HT1080 (cell line): ENCODE results near the gene MYOM1. TPM values are rescaled to one million over a fixed set of nuclear protein-coding genes. Genes with fewer than 3 reads are reported as not detected.
"Not testable (repeated sequence)": the region's sequence is repeated elsewhere in the genome, so short reads cannot be mapped to it uniquely, and the experiment has no call there.

Experiments used
- DNase-seq: peaks from one replicate; pipeline ENCODE4 v3.0.0-alpha.2; 2015; ENCODE audit warnings: low read depth
- small RNA-seq: library from RNA; depleted of rRNA; stranded (forward); fragments of <200 nt; gene quantifications from one replicate; pipeline ENCODE3, GENCODE V24; 2014
- total RNA-seq: library from RNA; depleted of rRNA; stranded (reverse); fragments of >200 nt; shearing (Covaris generic); gene quantifications from 2 replicates; pipeline ENCODE4 v1.2.3, GENCODE V29; 2014; rRNA removed

Gene MYOM1
- total RNA-seq, 1 experiment from 2014 or later, result not detected

DNA sequence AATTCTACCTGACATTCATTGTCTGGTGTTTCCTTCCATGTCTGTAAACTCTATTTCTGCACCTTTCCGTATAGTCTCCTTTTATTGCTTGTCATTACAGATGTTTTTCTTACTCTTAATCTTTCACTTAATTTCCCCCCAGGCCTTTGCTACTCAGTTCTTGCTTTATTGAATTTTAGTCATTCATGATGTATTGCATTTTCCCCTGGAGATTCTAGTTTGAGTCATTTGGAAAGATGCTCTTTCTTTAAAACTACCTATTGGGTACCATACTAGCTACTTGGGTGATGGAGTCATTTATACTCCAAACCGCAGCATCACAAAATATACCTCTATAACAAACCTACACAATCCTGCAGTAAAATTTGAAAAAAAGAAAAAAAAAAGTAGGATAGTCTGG, 179.6 kb downstream of the MYOM1 start:
- DNase-seq, result no peak

DNA sequence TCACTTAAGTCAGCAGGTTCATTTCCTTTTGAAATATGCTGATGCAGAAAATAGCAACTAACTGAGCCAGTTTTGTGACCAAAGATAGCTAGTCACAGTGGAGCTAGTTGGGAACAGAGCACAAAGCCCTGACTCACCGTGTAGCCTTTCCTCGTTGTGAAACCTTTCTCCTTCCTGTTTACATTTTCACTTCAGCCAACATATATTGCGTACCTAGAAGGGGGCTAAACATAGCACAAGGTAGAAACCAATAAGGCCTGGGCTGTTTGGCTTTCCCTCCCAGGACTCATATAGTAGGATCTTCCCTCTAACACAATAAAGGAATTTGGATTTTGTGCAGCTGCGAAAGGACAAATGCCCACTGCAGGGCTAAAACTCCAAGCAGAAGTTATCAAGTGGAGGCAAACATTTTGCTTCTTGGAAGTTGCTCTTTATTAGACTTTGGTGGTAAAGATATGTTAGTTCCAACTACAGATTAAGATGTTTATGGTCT, 182.3 kb downstream of the MYOM1 start:
- DNase-seq, result peak; percentile 71

DNA sequence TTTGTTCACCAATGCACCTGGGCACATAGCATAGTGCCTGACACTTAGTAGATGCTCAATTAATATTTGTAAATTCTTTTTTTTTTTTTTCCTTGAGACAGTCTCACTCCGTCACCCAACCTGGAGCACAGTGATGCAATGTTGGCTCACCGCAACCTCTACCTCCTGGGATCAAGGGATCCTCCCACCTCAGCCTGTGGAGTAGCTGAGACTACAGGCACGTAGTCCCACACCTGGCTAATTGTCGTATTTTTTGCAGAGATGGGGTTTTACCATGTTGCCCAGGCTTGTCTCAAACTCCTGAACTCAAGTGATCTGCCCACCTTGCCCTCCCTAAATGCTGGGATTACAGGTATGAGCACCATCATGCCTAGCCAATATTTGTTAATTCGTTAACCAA, 183.7 kb downstream of the MYOM1 start:
- no peak for DNase-seq

DNA sequence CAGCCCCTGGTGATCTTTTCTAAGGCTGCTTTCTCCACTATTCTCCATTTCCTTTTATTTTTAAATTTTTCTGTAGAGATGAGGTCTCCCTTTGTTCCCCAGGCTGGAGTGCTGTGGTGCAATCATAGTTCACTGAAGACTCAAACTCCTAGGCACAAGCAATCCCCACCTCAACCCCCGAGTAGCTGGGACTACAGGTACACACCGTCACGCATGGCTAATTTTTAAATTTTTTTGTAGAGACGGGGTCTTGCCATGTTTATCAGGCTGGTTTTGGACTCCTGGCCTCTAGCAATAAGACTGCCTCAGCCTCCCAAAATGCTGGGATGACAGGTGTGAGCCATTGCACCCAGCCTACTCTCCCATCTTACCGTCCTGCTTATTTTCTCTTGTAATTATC, 184.1 kb downstream of the MYOM1 start:
- DNase-seq, result no peak

DNA sequence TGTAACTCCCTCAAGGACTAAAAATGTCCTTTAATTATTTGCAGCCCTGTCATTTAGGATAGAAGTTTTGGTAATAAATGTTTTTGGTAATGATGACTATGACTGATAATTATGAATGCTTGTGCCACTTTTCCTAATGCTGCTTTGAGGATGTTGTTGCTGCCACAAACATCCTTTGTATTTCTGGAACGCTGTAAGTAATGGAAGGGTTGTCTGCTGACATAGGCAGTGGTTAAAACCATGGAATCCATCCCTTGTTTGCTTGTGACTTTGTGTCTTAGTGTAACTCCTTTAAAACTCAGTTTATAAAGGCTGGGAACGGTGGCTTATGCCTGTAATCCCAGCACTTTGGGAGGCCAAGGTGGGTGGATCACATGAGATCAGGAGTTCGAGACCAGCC, 187.0 kb downstream of the MYOM1 start:
- no peak for DNase-seq

DNA sequence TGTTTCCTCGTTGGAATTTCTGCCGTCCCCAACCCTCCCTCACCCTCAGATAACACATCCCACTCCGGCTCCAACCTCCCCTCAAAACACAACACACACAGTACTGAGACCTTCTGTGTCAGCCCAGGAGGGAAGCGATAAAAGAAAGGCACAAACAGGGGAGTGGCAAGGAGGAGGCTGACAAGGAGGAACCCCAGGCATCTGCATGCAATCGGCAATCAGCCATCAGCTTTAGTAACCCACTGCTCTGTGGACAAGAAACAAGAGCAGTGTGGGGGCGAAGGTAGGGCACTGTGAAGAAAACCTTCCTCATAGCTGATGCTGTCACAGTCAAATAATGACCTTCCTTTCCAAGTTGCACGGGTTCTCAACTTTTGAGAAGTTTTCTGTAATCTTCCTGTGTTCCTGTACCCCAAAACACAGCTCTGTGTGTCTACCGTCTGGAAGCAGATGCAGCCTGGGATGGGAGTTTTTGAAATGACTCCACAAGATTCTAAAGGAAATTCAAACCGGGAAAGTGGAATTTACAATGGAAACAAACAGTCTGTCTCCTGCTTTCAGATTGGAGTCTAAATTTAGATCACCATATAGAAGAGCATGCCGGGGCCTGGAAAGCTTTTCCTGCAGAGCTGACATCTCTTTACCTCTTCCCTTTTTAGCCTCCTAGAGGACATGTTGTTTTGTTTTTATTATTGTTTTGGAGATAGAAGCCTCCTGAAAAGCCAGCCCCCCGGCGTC, 190.4 kb downstream of the MYOM1 start:
- DNase-seq, result no peak

DNA sequence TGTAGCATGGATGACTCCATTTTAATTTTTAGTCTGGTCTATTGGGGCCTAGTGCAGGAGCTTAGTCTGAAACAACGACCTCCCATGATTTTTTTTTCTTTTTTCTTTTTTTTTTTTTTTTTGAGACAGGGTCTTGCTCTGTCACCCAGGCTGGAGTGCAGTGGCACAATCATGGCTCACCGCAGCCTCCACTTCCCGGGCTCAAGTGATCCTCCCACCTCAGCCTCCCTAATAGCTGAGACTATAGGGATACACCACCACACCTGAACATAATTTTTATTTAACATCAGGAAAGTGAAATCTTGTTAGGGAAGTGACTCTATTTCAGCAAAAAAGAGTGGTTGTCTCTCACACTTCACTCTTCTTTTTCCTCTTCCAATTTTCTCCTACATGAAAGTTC, 191.7 kb downstream of the MYOM1 start:
- not testable (repeated sequence) for DNase-seq

DNA sequence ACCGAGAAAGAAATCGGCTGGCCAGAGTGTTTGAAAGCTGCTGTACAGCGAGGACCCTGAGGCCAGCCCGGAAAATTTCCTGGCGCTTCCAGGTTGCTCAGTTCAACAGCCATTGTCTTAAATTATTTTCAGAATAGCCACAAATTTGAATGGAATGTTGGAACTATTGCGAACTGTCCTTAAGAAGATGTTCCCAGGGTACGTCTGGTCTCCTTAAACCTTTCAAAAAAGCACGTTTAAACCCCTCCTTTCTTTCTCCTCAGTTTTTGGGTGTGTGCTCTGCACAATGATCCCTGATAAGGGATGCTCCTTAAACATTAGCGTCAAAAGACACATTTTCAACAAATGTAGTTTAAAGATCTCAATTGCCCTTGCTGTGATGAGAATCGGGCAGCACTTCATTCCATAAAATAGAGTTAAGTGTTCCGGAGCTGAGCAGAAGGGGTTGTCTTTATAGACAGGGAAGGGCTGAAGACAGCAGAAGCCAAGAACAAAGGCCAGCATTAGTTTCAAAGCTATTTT, 192.3 kb downstream of the MYOM1 start:
- DNase-seq, result no peak

DNA sequence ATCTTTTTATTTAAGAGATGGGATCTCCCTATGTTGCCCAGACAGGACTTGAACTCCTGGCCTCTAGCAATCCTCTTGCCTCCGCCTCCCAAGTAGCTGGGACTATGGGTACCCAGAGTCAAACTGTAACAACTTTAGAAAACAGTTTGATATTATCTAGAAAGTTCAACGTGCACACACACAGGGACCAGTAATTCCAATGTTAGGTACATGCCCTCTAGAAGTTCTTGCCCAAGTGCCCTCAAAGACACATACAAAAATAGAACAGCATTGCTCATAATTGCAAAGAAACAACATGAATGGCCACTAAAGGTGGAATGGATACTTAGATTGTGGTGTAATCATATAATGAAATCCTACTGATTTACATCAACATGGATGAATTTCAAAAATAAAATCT, 194.2 kb downstream of the MYOM1 start:
- DNase-seq, result no peak

DNA sequence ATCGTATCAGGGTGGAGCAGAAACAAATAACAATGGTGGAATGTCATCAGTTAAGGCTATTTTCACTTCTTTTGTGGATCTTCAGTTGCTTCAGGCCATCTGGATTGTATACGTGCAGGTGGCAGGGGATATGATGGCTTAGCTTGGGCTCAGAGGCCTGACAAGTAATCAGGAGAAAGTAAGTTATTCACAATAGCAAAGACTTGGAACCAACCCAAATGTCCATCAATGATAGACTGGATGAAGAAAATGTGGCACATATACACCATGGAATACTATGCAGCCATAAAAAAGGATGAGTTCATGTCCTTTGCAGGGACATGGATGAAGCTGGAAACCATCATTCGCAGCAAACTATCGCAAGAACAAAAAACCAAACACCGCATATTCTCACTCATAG, 196.2 kb downstream of the MYOM1 start:
- DNase-seq, result not testable (repeated sequence)

Small RNA genes lying within 50 kb of the gene (small RNA-seq; reads per million reads assigned to genes)
- gene RF00156, result not detected
- not detected for gene RNU7-25P

Other genes starting within 250 kb of the MYOM1 start
- gene LPIN2, start 206.8 kb downstream of the MYOM1 start, total RNA-seq, result 5.3 and 6.6 TPM in 2 replicates
- 521 and 591 TPM in 2 replicates for gene MYL12A, start 27.8 kb upstream of the MYOM1 start, total RNA-seq
- 353 and 399 TPM in 2 replicates for gene MYL12B, start 42.2 kb upstream of the MYOM1 start, total RNA-seq
- 54.9 and 61.9 TPM in 2 replicates for gene TGIF1, start 230.2 kb upstream of the MYOM1 start, total RNA-seq